ENCODE data around the gene UCKL1.
"Not testable (repeated sequence)": the region's sequence is repeated elsewhere in the genome, so short reads cannot be mapped to it uniquely, and the experiment has no call there.

Gene UCKL1

DNA sequence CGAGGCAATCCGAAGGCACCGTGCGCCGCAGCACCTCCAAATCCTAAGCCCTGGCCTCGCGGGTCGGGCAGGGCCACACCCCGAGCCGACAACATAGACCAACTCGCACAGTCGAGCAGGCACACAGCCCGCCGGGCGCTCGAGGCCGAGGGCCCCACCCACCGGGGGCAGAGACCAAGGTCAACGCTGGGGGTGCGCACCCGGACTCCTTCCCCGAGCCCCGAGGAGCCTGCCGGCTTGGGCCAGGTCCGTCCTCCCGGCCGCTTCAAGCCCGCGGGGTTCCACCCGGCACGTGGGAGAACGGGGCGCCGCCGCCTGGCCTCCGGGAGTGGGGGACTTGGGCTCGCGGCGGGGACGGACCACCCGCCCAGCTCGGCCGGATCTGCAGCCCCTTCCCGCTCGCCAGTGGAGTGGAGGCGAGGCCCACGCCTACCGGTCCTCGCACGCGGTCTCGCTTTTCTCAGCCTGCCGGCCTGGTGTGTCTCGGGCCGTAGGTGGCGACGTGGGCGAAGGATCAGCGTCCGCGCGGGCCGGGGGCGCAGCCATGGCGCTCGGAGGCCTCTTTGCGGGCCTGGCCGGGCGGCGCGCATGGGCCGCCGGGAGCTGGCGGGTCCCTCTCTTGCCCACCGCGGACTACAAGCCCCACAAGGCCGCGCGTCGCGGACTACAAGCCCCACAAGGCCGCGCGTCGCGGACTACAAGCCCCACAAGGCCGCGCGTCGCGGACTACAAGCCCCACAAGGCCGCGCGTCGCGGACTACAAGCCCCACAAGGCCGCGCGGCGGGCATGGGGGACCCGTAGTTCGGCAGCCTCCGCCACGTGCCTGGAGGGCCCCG, at the start of gene UCKL1:
TSS of gene UCKL1 (minus strand) at position 590 of the 837 bp plus-strand sequence. CDS start at position 546, 44 bp downstream.
- DNase-seq = peak; percentile 44

DNA sequence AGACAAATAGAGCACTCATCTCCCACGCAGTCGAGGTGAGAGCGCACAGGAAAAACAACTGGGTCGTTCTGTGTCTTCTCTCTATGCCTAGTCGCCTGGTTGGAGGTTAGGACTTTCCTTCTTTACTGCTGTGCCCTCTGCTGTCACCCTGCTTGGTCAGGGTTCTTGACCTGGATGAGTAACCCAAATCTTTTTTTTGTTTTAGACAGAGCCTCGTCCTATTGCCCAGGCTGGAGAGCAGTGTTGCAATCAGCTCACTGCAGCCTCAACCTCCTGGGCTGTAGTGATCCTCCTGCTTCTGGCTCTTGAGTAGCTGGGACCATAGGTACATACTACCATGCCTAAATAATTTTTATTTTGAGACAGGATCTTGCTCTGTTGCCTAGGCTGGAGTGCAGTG, 49.2 kb upstream of the UCKL1 start:
- no peak for DNase-seq

DNA sequence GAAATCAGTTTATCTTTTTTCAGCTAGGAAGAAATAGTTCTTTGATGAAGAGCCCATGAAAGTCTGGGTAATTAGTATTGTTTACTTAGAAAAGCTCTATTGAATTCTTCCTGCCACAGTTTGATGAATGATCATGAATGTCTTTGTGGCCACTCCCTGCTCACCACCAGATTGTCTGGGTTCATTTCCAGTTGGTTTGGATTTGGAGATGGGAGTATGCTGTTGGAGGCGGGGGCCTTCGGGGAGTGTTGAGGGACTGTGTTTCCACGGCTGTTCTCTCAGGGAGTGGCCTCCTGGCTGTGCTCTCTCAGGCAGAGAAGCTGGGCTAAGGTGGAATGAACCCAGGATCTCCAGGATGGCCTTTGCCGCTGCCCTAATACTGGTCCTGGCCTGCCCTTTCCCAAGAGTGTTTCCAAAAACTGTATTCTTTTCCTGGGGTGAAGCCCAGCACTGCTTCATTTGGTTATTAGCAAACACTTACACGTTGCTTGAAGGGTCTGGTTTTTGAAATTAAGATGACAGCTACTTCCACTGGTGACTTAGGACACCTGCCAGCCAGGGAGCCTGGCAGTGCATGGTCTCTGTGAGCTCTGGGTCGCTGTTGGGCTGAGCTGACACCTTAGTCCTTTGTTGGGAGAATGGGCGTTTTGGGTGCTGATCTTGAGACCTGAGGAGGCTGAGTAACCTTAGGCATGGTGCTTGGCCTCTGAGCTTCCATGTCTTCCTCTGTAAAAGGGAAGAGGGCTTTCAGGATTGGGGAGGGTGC, 47.9 kb upstream of the UCKL1 start:
- DNase-seq = no peak

DNA sequence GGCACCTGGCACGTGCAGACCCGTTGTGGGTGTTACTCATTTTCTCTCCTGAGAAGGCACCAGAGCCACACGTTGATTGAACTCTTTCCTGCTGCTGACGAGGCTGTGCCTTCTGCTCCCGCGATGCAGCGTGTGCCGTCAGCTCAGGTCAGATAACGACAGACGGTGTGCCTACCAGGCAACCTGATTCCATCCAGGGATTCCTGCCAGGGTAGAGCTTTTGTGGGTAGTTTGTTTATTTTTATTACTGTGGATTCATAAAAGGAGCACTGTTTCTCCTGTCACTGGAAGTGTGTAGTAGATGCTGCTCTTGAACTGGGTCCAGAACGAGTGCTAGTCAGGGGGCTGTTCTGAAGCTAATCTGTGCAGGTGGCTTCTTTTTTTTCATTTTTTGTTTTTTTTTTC, 45.4 kb upstream of the UCKL1 start:
- DNase-seq = peak; percentile 87

DNA sequence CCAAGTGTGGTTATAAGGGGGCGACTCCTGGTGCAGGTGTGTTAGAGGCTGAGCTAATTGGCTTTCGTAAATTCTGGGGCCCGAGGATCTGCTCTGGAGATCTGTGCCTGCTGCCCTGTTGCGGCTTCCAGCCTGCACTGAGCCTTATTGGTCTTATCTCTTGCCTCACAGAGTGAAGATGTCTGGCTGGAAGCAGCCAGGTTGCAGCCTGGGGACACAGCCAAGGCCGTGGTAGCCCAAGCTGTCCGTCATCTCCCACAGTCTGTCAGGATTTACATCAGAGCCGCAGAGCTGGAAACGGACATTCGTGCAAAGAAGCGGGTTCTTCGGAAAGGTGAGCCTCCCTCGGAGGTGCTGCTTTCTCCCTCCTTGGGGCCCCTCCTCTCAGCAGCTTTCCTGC, 44.7 kb upstream of the UCKL1 start:
- DNase-seq = no peak

DNA sequence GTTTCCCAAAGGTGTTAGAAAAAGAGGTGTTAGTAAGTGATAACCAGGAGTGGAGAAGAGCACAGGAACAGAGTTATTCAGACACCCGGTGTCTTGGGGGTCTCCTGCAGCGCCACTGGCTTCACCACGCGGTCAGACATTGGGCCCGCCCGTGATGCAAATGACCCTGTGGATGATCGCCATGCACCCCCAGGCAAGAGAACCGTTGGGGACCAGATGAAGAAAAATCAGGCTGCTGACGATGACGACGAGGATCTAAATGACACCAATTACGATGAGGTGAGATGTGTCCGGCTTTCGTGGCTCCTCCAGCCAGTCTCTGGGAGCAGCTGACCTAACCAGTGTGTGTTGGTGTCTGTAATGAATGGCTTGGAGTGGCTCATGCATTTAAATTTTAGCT, 26.7 kb upstream of the UCKL1 start:
- no peak for DNase-seq

DNA sequence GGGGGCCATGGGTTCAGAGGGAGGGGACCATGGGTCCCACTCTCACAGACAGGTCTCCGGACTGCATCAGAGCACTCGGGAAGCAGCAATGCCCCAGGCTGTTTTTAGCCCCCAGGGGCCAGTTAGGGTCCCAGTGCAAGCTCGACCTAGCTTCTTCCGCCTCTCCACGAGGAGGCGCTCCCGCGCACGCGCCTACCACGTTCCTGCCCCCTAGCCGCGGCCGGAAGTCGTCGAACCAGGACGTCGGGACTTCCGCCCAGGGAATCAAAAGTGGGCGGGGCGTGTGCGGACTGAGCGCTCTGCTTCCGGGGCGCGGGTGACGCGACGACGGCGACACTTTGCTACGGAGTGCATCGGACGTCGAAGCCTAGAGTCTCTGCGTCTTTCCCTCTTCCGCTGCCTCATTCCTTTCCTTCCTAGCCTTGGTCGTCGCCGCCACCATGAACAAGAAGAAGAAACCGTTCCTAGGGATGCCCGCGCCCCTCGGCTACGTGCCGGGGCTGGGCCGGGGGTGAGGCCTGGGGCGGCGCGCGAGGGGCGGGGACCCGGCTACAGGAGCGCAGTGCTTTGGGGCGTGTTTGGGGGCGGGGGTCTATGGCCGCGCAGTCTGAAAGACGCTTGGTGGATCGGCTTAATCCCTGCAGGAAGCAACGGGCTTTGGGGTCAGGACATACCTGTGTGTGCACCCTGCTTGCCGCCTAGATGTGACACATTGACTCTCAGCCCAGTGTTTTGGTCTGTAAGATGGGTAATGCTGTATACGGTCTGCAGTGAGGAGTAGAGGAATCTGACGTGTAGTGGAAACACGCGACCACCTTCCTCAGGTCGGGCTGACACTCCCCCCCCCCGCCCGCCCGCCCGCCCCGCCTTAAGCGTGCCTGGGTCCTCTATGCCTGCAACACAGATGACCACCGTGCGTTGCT, 24.9 kb upstream of the UCKL1 start, which contains the start of gene PRPF6:
TSS of gene PRPF6 (plus strand) at position 327 of the 923 bp plus-strand sequence. CDS start at position 441, 114 bp downstream.
- DNase-seq = peak; percentile 88

DNA sequence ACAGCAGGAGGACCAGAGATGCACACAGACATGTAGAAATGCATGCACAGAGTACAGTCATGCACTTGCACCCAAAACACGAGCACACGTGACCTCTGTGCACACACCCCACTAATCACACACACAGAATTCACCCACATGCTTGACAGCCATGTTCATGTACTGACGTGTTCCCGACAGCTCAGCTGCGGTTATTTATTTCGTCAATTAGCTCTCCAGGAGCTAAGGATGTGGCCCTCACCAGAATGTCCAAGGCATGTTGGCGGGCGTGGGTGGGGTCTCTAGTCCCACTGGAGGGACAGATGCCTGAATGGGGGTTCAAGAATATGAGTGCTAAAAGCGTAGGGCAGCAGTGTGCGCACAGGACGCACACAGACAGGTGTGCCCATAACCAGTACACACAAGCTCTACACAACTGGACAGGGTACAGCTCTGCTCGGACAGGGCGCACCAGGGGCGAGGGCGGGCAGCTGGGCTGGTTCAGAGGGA, 24.1 kb upstream of the UCKL1 start:
- peak; percentile 12 for DNase-seq

DNA sequence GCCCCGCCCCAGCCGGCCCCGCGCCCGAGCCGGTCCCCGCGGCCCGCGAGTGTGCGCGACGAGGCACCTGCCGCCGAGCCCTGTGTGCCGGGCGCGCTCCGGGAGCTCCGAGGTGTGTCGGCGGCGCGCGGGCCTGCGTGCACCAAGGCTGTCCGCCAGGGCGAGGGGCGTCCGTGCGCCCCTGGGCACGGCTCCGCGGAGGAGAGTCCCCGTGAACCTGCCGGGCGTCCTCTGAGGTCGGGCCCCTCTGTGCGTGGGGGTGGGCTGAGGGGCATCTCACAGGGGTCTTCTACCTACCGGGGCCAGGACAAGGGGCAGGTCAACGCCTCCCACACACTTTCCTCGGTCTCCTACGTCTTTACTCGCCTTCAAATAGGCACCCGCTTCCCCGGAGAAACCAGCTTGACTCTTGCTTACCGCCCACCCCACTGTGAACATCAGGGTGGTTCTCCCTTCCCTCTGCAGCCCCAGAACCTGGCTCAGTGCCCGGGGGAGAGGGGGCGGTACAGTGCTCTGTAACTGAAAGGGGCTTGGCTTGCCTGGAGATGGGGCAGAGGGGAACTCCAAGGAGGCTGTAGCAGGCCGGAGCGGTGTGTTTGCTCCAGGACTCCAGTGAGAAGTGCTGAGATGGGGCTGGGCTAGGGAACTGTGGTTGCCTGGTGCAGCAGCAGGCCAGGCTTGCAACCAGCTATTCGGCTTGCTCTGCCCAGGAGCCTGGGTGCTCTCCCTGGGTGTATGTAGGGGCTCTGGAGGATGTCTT, 23.5 kb upstream of the UCKL1 start, which contains the start of gene SAMD10:
TSS of gene SAMD10 (minus strand) at position 86 of the 760 bp plus-strand sequence. CDS start 175 bp downstream, outside the sequence.
- DNase-seq = peak; percentile 76

DNA sequence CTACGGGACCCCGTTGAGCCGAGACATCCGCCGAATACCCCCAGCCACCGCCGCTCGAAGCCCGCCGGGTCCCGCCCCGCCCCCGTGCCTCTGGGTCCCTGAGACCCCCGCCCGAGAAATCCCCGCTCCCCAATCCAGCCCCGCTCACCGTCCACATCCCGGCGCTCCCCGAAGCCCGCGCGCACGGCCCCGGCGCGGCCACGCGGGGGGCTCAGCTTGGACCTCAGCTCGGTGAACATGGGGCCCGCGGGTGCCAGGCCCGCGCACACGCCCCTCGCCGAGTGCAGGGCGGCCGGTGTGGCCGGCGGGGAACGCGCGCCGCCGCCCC, 23.0 kb upstream of the UCKL1 start:
- no peak for DNase-seq

DNA sequence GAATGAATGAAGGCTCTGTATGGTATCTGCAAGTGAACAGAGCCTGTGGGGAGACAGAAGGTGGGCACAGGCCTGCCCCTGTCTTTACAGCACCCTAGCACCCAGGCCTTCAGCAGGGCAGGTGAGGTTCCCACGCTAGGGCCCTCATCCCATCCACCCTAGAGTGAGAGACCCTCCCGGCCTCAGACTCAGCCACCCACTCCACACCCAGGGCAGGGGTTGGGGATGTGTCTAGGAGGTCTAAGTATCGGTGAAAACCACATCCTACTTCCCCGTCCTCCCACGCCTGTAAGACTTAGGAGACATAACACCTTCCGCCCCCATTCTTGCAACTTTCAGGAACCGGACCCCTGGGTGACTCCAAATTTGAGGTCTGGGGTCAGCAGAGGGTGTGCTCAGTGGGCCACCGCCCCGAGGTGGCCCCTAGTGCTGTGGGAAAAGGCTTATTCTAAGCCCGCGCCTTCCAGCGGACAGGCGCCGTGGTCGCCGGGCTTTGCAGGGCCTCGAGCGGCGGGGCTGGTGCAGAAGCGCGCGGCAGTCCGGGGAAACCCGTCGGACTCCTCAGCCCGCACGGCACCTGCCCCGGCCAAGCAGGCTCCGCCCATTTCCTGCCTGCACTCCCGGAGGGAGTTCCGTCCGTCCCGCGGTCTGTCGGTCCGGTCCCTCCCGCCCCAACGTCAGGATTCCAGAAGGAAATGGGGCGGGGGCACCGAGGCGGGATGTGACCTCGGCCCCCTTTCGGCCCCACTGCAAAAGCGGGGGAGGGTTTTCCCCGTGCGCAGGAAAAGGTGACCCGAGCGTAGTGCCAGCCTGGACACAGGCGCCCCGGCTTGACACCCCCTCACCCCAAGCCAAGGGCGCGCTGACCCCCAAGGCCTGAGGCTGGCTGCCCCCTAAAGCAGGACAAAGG, 22.4 kb upstream of the UCKL1 start:
- no peak for DNase-seq

DNA sequence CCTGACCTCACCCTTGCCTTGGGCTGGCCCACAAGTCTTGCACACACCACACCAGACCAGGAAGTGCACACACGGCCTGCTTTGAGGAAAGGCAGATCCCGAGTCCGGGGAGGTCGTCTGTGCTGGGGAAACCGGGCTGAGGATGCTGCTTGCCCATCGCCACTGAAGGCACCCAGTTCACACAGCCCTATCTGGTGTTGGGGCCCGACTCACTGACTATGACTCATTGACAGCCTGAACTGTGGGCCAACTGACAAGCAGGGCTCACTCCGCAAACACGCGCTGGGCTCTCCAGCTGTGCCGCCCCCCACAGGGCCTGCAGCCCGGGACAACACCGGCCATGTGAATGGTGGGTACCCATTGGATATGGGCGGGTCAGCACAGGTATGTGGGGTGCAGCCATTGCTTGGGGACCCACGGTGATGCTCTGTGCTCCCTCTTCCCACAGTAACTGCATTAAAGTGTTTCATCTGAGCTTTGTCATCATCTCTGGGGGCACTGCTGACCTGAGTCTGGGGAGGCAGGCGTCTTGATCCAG, 21.6 kb upstream of the UCKL1 start:
- no peak for DNase-seq

DNA sequence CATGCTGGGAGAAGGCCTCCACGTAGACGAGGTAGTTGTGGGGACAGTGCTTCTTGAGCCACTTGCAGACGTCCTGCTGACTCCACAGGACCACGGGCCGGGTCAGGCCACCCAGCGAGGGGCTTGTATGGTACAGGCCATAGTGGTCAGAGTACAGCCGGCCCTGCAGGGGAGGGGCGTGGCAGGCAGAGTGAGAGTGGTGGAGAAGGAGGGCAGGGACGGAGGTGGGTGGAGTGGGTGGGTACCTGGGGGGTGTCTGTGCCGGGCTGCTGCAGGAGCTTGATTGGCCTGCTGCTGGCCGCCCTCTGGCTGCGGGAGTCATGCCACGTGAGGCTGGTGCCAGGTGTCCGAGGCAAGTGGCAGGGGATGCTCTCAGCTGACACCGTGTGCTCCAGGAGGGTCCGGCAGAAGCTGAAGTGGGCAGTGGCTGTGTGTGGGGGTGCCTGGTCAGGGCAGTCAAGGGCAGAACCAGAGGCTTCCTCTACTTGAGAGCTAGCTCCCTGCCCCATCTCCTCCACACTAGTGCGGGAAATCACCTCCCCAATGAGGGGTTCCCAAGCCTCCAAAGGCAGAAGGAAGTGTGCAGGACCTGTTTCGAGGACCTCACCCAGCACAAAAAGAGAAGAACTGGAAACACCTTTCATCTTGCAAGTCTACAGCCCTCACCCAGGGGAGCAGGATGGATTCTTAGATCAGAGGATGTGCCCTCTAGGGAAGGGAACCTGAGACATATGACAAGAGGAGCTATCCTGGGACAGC, 20.9 kb upstream of the UCKL1 start:
- DNase-seq = no peak

DNA sequence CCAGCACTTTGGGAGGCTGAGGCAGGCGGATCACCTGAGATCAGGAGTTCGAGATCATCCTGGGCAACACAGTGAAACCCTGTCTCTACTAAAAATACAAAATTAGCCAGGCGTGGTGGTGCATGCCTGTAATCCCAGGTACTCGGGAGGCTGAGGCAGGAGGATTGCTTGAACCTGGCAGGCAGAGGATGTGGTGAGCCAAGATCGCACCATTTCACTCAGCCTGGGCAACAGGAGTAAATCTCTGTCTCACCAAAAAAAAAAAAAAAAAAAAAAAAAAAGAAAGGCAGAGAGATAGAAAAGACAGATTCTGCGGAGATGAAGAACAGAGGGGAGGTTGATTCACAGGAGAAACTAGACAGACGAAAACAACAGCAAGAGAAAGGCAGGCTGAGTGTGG, 20.3 kb upstream of the UCKL1 start:
- DNase-seq = not testable (repeated sequence)

DNA sequence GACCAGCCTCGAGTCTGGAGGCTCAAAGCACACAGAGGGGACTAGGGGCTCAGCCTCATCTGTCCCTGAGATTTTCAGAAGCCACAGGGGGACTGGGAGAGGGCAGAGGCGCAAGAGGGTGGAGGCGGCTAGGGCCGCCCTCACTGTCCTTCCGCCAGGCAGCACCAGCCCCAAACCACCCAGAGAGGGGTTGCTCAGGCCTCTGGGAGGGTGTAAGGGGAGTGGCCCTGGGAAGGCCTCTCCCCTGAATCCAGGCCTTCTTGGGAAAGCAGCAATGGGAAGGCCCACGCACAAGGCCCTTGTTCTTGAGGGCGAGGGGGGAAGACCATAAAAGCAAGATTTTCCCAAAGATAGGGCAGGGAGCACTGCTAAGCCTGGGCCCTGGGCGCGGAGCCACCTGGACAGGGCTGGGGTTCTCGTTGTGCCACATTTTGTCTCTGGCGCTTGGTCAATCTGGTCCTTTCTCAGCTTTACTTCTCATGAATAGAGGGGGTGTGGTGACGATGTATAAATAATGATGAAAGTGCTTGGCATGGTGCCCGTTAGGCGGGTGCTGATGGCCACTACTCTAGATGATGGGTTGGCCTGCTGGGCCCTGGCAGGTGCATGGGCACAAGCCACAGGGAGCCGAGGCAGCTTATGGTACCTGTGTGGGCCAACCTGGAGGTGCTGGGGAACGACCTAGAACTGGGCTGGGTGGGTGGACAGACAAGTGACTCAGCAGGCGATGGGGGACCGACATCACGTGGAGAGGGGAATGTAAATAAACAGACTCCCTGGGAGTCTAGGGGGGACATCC, 18.4 kb upstream of the UCKL1 start:
- no peak for DNase-seq

DNA sequence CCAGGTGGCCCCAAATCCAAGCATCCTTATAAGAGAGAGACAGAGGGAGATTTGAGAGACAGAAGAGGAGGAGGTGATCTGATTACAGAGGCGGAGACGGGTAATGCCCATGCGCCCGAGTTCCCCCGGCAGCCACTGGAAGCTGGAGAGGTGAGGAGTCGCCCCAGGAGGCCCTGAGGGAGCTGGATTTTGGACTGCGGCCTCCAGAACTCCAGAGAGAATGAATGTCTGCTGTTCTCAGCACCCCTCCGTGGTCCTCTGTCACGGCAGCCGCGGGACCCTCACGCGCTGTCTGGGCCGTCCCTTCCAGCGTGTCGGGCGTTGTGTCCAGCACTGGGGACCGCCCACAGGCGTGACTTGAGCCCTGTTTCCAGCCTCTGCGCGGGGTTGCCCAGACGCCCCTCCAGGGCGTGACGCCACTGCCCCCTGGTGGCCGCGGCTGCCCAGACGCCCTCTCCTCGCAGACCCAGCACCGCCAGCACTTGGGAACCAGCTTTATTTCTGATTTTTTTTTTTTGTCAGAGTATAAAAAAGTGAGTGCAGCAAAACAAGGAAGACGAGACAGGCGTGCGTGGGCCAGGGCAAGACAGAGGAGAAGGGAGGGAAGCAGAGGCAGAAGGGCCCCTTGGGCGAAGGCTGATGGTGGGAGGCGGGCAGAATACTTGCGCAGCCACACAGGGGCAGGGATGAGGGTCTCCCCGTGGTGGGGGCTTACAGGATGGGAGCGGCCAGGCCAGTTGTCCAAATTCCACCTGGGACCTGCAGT, 17.6 kb upstream of the UCKL1 start:
- DNase-seq = no peak

DNA sequence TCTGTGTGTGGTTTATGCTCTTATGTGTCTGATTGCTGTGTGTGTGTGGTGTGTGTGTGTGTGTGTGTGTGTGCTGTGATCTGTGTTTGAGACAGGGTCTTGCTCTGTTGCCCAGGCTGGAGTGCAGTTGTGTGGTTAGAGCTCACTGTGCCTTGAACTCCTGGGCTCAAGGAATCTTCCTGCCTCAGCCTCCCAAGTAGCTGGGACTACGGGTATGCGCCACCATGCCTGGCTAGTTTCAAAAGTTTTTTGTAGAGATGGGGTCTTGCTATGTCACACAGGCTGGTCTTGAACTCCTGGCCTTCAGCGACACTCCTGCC, 16.9 kb upstream of the UCKL1 start:
- no peak for DNase-seq

All from NCI-H1694 (cell line).